AG04450 (cell line): Measurements from ENCODE around the gene PTPRG. TPM values are rescaled to one million over a fixed set of nuclear protein-coding genes. Genes with fewer than 3 reads are reported as not detected.

Source experiments
- CTCF ChIA-PET: fragments of 300-600, 350-600 bp; formaldehyde crosslinking; extraction: SDS; loops from one replicate; lab custom pipeline; 2022; ENCODE audit warnings: antibody characterized with exemption, inconsistent platforms; lab: Charles Lee
- POLR2A ChIA-PET: fragments of 350-600 bp; formaldehyde crosslinking; extraction: SDS; loops from one replicate; lab custom pipeline; 2021; ENCODE audit warnings: antibody characterized with exemption, inconsistent platforms; lab: Yijun Ruan, JAX
- DNase-seq: peaks from one replicate; pipeline ENCODE4 v3.0.0-alpha.2; 2011; ENCODE audit warnings: low read depth, low spot score
- H3K27ac ChIP-seq: one replicate; pipeline ENCODE4 v1.5.1; 2012; ENCODE audit warnings: low read depth, low read length, control low read depth
- H3K27me3 ChIP-seq: one replicate; pipeline ENCODE4 v1.6.0; 2012; ENCODE audit warnings: low read length; ENCODE audit not compliant: control insufficient read depth, insufficient read depth
- H3K4me3 ChIP-seq: 2 replicates; pipeline ENCODE4 v1.5.1; 2011; ENCODE audit warnings: mild to moderate bottlenecking, low read depth, low read length, control low read depth
- H3K9me3 ChIP-seq: 2 replicates; pipeline ENCODE4 v1.5.1; 2012; ENCODE audit warnings: low read length; ENCODE audit not compliant: control insufficient read depth, insufficient read depth
- polyA plus RNA-seq: library from polyadenylated mRNA; depleted of rRNA; stranded (reverse); fragments of >200 nt; gene quantifications from 2 replicates; pipeline ENCODE4 v1.2.3, GENCODE V29; 2011
- TF ChIP-seq, protein P1 (sequence below): IDR thresholded peaks from 2 replicates; pipeline ENCODE4 v1.5.1; 2011; ENCODE audit warnings: low read depth, low read length, control low read depth, inconsistent platforms

Gene PTPRG
- polyA plus RNA-seq, 1 experiment: 26.5 TPM

DNA sequence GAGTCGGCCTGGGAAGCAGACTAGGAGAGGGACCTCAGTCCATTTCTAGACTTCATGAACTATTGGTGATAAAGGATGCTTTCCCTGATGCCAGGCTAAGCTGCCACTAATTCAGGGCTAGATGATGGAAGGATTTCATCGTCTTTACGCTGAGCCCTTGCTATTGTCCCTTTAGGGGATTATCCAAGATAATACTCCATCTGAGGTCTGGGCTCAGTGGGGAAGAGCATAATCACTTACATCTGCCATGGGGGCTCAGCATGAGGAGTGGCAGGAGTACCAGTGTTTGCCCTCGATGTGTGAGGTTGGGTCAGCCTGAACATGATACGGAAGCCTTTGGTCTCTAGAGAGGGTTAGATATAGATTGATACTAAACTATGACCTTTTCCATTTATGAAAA lies 47.3 kb downstream of the PTPRG start:
- Histone ChIP-seq H3K4me3 (no peak overlapping the region), H3K27me3 (no peaks in the 10 kb centered on the region), H3K27ac (no peak overlapping the region), H3K9me3 (no peaks in the 10 kb centered on the region)
- no peak for DNase-seq
- TF ChIP-seq, protein P1, sequence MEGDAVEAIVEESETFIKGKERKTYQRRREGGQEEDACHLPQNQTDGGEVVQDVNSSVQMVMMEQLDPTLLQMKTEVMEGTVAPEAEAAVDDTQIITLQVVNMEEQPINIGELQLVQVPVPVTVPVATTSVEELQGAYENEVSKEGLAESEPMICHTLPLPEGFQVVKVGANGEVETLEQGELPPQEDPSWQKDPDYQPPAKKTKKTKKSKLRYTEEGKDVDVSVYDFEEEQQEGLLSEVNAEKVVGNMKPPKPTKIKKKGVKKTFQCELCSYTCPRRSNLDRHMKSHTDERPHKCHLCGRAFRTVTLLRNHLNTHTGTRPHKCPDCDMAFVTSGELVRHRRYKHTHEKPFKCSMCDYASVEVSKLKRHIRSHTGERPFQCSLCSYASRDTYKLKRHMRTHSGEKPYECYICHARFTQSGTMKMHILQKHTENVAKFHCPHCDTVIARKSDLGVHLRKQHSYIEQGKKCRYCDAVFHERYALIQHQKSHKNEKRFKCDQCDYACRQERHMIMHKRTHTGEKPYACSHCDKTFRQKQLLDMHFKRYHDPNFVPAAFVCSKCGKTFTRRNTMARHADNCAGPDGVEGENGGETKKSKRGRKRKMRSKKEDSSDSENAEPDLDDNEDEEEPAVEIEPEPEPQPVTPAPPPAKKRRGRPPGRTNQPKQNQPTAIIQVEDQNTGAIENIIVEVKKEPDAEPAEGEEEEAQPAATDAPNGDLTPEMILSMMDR: no peak
- CTCF ChIA-PET: interaction anchor here (0.5 kb wide), 1 partner anchor 13 kb away, joined by 4 read pairs; no protein-coding TSS in a partner anchor
- POLR2A ChIA-PET: interaction anchor here (0.6 kb wide), 1 partner anchor 947 kb away, joined by 3 read pairs; no protein-coding TSS in a partner anchor

DNA sequence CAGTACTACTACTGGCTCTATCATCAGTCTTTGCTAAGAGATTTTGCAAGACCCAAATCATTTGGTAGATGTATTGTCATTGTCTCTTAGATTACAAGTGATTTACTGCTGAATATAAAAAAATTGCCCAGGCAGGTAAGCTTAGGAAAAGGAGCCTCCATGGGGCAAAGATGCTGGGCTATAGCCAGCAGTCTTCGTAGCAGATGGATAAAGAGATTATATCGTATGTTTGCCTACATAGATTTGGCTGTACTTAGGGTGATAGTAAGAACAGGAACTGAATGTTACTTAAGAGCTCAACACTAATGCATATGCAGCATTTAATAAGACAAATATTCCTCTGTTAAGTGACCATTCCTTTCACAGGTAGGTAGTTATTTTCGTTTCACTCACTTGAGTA lies 48.9 kb downstream of the PTPRG start:
- ChIA-PET POLR2A (no interaction called here), CTCF (interaction anchor here (1.2 kb wide), 1 partner anchor 14 kb away, joined by 3 read pairs; no protein-coding TSS in a partner anchor)
- Histone ChIP-seq H3K4me3 (no peak overlapping the region), H3K9me3 (no peaks in the 10 kb centered on the region), H3K27me3 (no peaks in the 10 kb centered on the region), H3K27ac (no peak overlapping the region)
- no peak for DNase-seq
- TF ChIP-seq, protein P1: no peak

DNA sequence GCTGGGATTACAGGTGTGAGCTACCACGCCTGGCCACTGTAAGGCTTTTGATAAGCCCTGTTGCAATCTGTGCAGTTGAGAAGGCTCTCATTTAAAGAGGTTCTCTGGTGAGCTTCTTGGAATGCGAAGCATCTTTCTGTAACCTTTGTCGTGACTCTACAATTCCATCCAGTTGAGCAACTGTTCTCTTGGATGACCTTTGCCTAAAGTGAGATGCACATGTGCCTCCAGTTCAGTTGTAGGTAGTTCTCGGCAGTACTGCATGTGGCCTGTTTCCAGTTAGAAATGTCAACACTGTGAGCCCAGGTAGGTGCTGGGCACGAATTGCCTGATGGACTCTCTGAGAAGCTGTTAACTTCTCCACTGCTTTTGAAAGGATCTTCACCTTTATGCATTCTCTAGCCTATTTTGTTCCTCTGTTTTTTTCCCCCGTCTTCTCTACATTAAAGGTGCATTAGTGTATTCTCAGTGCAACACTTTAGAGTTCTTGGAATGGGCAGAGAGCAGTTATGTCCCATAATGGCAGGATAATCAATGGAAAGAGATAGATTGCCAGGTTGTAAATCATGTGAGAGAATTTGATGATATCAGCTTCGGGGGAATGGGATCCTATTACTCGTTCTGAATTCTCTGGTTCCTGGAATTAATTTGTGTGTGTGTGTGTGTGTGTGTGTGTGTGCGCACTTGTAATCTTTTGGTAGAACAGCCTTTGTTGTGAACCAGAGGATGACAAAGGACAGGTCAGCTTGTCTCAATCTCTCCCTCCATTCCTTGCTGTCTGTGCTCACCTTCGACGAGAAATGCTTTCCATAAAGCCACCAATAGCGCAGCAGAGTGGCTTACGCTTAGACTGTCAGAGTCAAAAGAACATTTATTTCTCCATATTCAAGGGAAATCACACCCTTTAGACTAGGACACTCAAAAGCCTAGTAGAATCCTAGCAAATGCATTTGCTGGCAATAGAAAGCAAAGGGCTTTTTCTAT lies 51.1 kb downstream of the PTPRG start:
- no peaks in the 10 kb centered on the region for H3K9me3 ChIP-seq
- H3K4me3 ChIP-seq: no peak overlapping the region
- DNase-seq: no peak
- H3K27ac ChIP-seq: no peak overlapping the region
- ChIA-PET CTCF (no interaction called here), POLR2A (no interaction called here)
- no peaks in the 10 kb centered on the region for H3K27me3 ChIP-seq
- TF ChIP-seq, protein P1: no peak

DNA sequence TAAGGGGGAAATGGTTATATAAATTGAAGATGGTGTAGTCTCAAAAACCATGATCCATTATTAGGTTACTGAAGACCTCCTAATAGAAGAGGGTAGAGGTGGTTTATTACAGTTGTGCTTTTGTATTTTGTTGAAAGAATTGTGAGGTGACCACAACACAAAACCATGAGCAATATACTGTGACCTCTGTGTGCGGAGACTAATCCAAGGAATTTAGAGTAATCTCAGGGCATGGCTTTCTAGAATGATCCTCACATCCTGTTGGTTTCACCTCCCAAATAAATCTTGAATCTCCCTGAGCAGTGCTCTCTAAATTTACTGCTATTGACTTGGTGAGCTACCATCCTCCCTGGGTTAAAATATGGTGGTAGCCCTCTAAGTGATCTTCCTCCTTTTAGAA lies 52.3 kb downstream of the PTPRG start:
- TF ChIP-seq, protein P1: no peak
- ChIA-PET CTCF (no interaction called here), POLR2A (no interaction called here)
- Histone ChIP-seq H3K27me3 (no peaks in the 10 kb centered on the region), H3K9me3 (no peaks in the 10 kb centered on the region), H3K27ac (no peak overlapping the region), H3K4me3 (no peak overlapping the region)
- no peak for DNase-seq

DNA sequence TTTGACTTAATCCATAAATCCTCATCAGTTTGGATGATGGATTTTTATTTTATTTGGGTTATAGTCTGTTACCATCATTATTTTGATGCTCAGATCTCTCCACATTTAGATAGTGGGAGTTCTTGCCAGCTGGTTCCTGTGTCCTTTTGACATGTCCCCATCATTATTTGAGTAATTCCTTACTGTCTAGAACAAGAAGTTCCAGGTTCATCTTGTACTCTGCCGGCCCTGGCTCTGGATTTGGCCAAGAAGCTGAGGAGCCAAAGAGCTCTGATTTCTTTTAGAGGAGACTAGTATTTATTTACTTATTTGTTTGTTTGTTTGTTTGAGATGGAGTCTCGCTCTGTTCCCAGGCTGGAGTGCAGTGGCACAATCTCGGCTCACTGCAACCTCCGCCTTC lies 54.3 kb downstream of the PTPRG start:
- Histone ChIP-seq H3K4me3 (no peak overlapping the region), H3K9me3 (no peaks in the 10 kb centered on the region), H3K27ac (no peak overlapping the region), H3K27me3 (no peaks in the 10 kb centered on the region)
- DNase-seq: no peak
- ChIA-PET CTCF (no interaction called here), POLR2A (no interaction called here)
- TF ChIP-seq, protein P1: no peak
